Body of pancreas (tissue), 4 donors: Measurements from ENCODE around the gene INTS2.
"Not testable (repeated sequence)": the region's sequence is repeated elsewhere in the genome, so short reads cannot be mapped to it uniquely, and the experiment has no call there.

Experiments
- CTCF ChIP-seq, 7 experiments: fragments of 450-650 bp in 4 of 7; fragments of 200-600 bp in 3 of 7; sonication (generic) in 3 of 7; IDR thresholded peaks; one replicate each; pipeline ENCODE4 v1.5.1; 2016 to 2019; ENCODE audit warnings: antibody characterized with exemption in 7 of 7
- POLR2A ChIP-seq, 3 donors: fragments of 450-650 bp; IDR thresholded peaks; one replicate each; pipeline ENCODE4 v1.6.1; 2016; ENCODE audit warnings: antibody characterized with exemption in 3 of 3, mild to moderate bottlenecking in 2 of 3

DNA sequence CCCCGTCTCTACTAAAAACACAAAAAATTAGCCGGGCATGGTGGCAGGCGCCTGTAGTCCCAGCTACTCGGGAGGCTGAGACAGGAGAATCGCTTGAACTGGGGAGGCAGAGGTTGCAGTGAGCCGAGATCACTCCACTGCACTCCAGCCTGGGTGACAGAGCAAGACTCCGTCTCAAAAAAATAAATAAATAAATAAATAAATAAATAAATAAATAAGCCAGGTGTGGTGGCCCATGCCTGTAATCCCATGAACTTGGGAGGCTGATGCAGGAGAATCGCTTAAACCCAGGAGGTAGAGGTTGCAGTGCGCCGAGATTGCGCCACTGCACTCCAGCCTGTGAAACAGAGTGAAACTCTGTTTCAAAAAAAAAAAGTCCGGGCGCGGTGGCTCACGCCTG, 12.6 kb downstream of the INTS2 start:
- not testable (repeated sequence) for TF ChIP-seq CTCF, POLR2A (IDR thresholded peaks at IDR 0.05)
